ENCODE results near the gene SMIM22.

The SMIM22 gene

GRCh38 chr16:4762205-4762604, 33.0 kb upstream of the SMIM22 start:
- no peak overlapping the region for H3K4me3 ChIP-seq (replicated peaks; ENCODE audit: low read depth, low read length)
- no peak for TF ChIP-seq CTCF (IDR thresholded peaks at IDR 0.05; ENCODE audit: low read depth, low read length, missing control alignments)
- DNase-seq (ENCODE audit: extremely low read depth, low read depth): no peak

- DNase-seq (ENCODE audit: extremely low read depth, low read depth): no peak
- no peak overlapping the region for H3K4me3 ChIP-seq (replicated peaks; ENCODE audit: low read depth, low read length)
- no peak for TF ChIP-seq CTCF (IDR thresholded peaks at IDR 0.05; ENCODE audit: low read depth, low read length, missing control alignments)
These were observed 31.4 kb upstream of the SMIM22 start for GRCh38 chr16:4763791-4764190.

- H3K4me3 ChIP-seq (replicated peaks; ENCODE audit: low read depth, low read length): peak overlapping the region; percentile 94
- no peak for TF ChIP-seq CTCF (IDR thresholded peaks at IDR 0.05; ENCODE audit: low read depth, low read length, missing control alignments)
- DNase-seq (ENCODE audit: extremely low read depth, low read depth): no peak
These were observed 29.4 kb upstream of the SMIM22 start for GRCh38 chr16:4765511-4766474.

GRCh38 chr16:4766875-4767628, 28.1 kb upstream of the SMIM22 start, which contains the start of gene ZNF500:
Gene ZNF500, minus strand, starts transcription at chr16:4767162. Its CDS starts 1,184 bp downstream, at chr16:4765978.
- peak; percentile 96 for DNase-seq (ENCODE audit: extremely low read depth, low read depth)

GRCh38 chr16:4767872-4768548, 27.2 kb upstream of the SMIM22 start:
- peak overlapping the region; percentile 46 for H3K4me3 ChIP-seq (replicated peaks; ENCODE audit: low read depth, low read length)
- TF ChIP-seq CTCF (IDR thresholded peaks at IDR 0.05; ENCODE audit: low read depth, low read length, missing control alignments): no peak
- DNase-seq (ENCODE audit: extremely low read depth, low read depth): no peak

More at GRCh38 chr16:4766875-4767628, 28.1 kb upstream of the SMIM22 start, which contains the start of gene ZNF500:
- TF ChIP-seq CTCF (IDR thresholded peaks at IDR 0.05; ENCODE audit: low read depth, low read length, missing control alignments): no peak
- H3K4me3 ChIP-seq (replicated peaks; ENCODE audit: low read depth, low read length): peak within 1 kb of the TSS; percentile 94

- peak; percentile 83 for DNase-seq (ENCODE audit: extremely low read depth, low read depth)
- no peak for TF ChIP-seq CTCF (IDR thresholded peaks at IDR 0.05; ENCODE audit: low read depth, low read length, missing control alignments)
- peak overlapping the region; percentile 46 for H3K4me3 ChIP-seq (replicated peaks; ENCODE audit: low read depth, low read length)
These were observed 26.4 kb upstream of the SMIM22 start for GRCh38 chr16:4768549-4769305.
